Activated naive CD4-positive, alpha-beta T cell treated with anti-CD3 and anti-CD28 coated beads, Interleukin-2, amount 50 U/mL, for 72 hours (primary cell): ENCODE measurements around the gene DSEL. TPM values are rescaled to one million over a fixed set of nuclear protein-coding genes. Genes with fewer than 3 reads are reported as not detected.

Experiments used
- ATAC-seq, 2 donors: fragments of 150-1000 bp; cut with Tn5 transposase; 2 replicates each; pipeline ENCODE4 v1.10.0; 2021; ENCODE audit warnings: mild to moderate bottlenecking in 2 of 2, moderate library complexity in 2 of 2
- DNase-seq, 2 donors: peaks; one replicate each; pipeline ENCODE4 v3.0.0; 2021 to 2022; ENCODE audit warnings: low spot score in 2 of 2
- H3K27ac Mint-ChIP-seq, 2 donors: one replicate each; pipeline ENCODE4 v1.8.0; 2022; ENCODE audit warnings: mild to moderate bottlenecking in 2 of 2, mixed read lengths in 2 of 2
- H3K36me3 Mint-ChIP-seq, 2 donors: one replicate each; pipeline ENCODE4 v1.8.0; 2022; ENCODE audit warnings: mixed read lengths in 2 of 2
- H3K9me3 Mint-ChIP-seq, 2 donors: one replicate each; pipeline ENCODE4 v1.8.0; 2022; ENCODE audit warnings: mixed read lengths in 2 of 2
- total RNA-seq, 2 donors: library from RNA; stranded (reverse); gene quantifications; one replicate each; pipeline ENCODE4 v1.2.3, GENCODE V29; 2022

Gene DSEL
- total RNA-seq, 2 donors from 2014 or later, result 0.39 TPM; not detected in 1

- H3K27ac Mint-ChIP-seq, result no peak overlapping the region
- H3K9me3 Mint-ChIP-seq, result no peaks in the 10 kb centered on the region
- ATAC-seq, result no peak
- H3K36me3 Mint-ChIP-seq, result no peaks in the 10 kb centered on the region
- no peak for DNase-seq
These were observed 4.7 kb downstream of the DSEL start for GRCh38 chr18:67511840-67512239.

- H3K36me3 Mint-ChIP-seq, result no peaks in the 10 kb centered on the region
- ATAC-seq, result no peak
These were observed 5.7 kb downstream of the DSEL start for GRCh38 chr18:67510831-67511230.

GRCh38 chr18:67509741-67510391 is 6.7 kb downstream of the DSEL start:
- no peak for DNase-seq
- no peaks in the 10 kb centered on the region for H3K9me3 Mint-ChIP-seq
- H3K36me3 Mint-ChIP-seq, result no peaks in the 10 kb centered on the region
- H3K27ac Mint-ChIP-seq, result no peak overlapping the region
- ATAC-seq, result no peak

More at GRCh38 chr18:67510831-67511230, 5.7 kb downstream of the DSEL start:
- no peak overlapping the region for H3K27ac Mint-ChIP-seq
- DNase-seq, result no peak
- H3K9me3 Mint-ChIP-seq, result no peaks in the 10 kb centered on the region

- ATAC-seq (no peak), DNase-seq (no peak)
- Mint-ChIP-seq H3K27ac (no peak overlapping the region), H3K9me3 (no peaks in the 10 kb centered on the region), H3K36me3 (no peaks in the 10 kb centered on the region)
These were observed 8.4 kb downstream of the DSEL start for GRCh38 chr18:67508146-67508545.

GRCh38 chr18:67504739-67505138 is 11.8 kb downstream of the DSEL start:
- Mint-ChIP-seq H3K9me3 (no peaks in the 10 kb centered on the region), H3K27ac (no peak overlapping the region), H3K36me3 (no peaks in the 10 kb centered on the region)
- no peak for ATAC-seq
- DNase-seq, result no peak

GRCh38 chr18:67500522-67501205 is 15.9 kb downstream of the DSEL start:
- DNase-seq (no peak), ATAC-seq (no peak)
- Mint-ChIP-seq H3K9me3 (no peaks in the 10 kb centered on the region), H3K27ac (no peak overlapping the region), H3K36me3 (no peaks in the 10 kb centered on the region)

- Mint-ChIP-seq H3K36me3 (no peaks in the 10 kb centered on the region), H3K9me3 (no peaks in the 10 kb centered on the region), H3K27ac (no peak overlapping the region)
- no peak for ATAC-seq
- no peak for DNase-seq
These were observed 20.1 kb downstream of the DSEL start for GRCh38 chr18:67496469-67496868.

GRCh38 chr18:67486534-67486933 is 30.0 kb downstream of the DSEL start:
- no peaks in the 10 kb centered on the region for H3K9me3 Mint-ChIP-seq
- H3K27ac Mint-ChIP-seq, result no peak overlapping the region
- no peaks in the 10 kb centered on the region for H3K36me3 Mint-ChIP-seq
- DNase-seq (no peak), ATAC-seq (no peak)

- H3K36me3 Mint-ChIP-seq, result no peaks in the 10 kb centered on the region
- no peak overlapping the region for H3K27ac Mint-ChIP-seq
- ATAC-seq, result no peak
- no peak for DNase-seq
- H3K9me3 Mint-ChIP-seq, result no peaks in the 10 kb centered on the region
These were observed 30.9 kb downstream of the DSEL start for GRCh38 chr18:67485655-67486054.

GRCh38 chr18:67484458-67484857 is 32.1 kb downstream of the DSEL start:
- no peak overlapping the region for H3K27ac Mint-ChIP-seq

GRCh38 chr18:67483952-67484351 is 32.6 kb downstream of the DSEL start:
- Mint-ChIP-seq H3K36me3 (no peaks in the 10 kb centered on the region), H3K27ac (no peak overlapping the region), H3K9me3 (no peaks in the 10 kb centered on the region)
- DNase-seq, result no peak
- no peak for ATAC-seq

More at GRCh38 chr18:67484458-67484857, 32.1 kb downstream of the DSEL start:
- H3K36me3 Mint-ChIP-seq, result no peaks in the 10 kb centered on the region
- ATAC-seq (no peak), DNase-seq (no peak)
- H3K9me3 Mint-ChIP-seq, result no peaks in the 10 kb centered on the region

- DNase-seq (no peak), ATAC-seq (no peak)
- Mint-ChIP-seq H3K27ac (no peak overlapping the region), H3K9me3 (no peaks in the 10 kb centered on the region), H3K36me3 (no peaks in the 10 kb centered on the region)
These were observed 33.3 kb downstream of the DSEL start for GRCh38 chr18:67483237-67483636.

GRCh38 chr18:67478249-67478648 is 38.3 kb downstream of the DSEL start:
- ATAC-seq (no peak), DNase-seq (no peak)
- no peaks in the 10 kb centered on the region for H3K9me3 Mint-ChIP-seq
- no peaks in the 10 kb centered on the region for H3K36me3 Mint-ChIP-seq
- H3K27ac Mint-ChIP-seq, result no peak overlapping the region

GRCh38 chr18:67477522-67477921 is 39.0 kb downstream of the DSEL start:
- no peak overlapping the region for H3K27ac Mint-ChIP-seq
- ATAC-seq, result no peak
- H3K36me3 Mint-ChIP-seq, result no peaks in the 10 kb centered on the region
- no peak for DNase-seq
- H3K9me3 Mint-ChIP-seq, result no peaks in the 10 kb centered on the region

- DNase-seq (no peak), ATAC-seq (no peak)
- Mint-ChIP-seq H3K36me3 (no peaks in the 10 kb centered on the region), H3K27ac (no peak overlapping the region), H3K9me3 (no peaks in the 10 kb centered on the region)
These were observed 39.9 kb downstream of the DSEL start for GRCh38 chr18:67476585-67476984.

GRCh38 chr18:67475673-67476072 is 40.8 kb downstream of the DSEL start:
- no peak overlapping the region for H3K27ac Mint-ChIP-seq
- H3K9me3 Mint-ChIP-seq, result no peaks in the 10 kb centered on the region
- no peaks in the 10 kb centered on the region for H3K36me3 Mint-ChIP-seq
- no peak for ATAC-seq
- DNase-seq, result no peak

GRCh38 chr18:67468038-67468437 is 48.5 kb downstream of the DSEL start:
- H3K36me3 Mint-ChIP-seq, result peaks cover 0 to 7% of the 10 kb centered on the region in 2 donors
- no peaks in the 10 kb centered on the region for H3K9me3 Mint-ChIP-seq
- H3K27ac Mint-ChIP-seq, result no peak overlapping the region
- DNase-seq, result no peak
- no peak for ATAC-seq

- Mint-ChIP-seq H3K36me3 (peaks cover 0 to 7% of the 10 kb centered on the region in 2 donors), H3K9me3 (no peaks in the 10 kb centered on the region), H3K27ac (no peak overlapping the region)
- no peak for DNase-seq
- no peak for ATAC-seq
These were observed 49.3 kb downstream of the DSEL start for GRCh38 chr18:67467188-67467587.
